Astrocyte of the spinal cord (primary cell): ENCODE measurements around the gene SOD3.
A peak's percentile ranks its signal among the peaks of the same experiment; 100 is the strongest.

Experiments used
- DNase-seq: peaks from one replicate; pipeline ENCODE4 v3.0.0; 2011; ENCODE audit warnings: low read depth, low spot score
- H3K4me3 ChIP-seq: 2 replicates; pipeline ENCODE4 v1.5.1; 2011; ENCODE audit warnings: low read depth, mild to moderate bottlenecking, low read length, moderate library complexity
- in situ Hi-C: cut with HindIII; loops from 2 replicates; pipeline ENCODE4 v1.10.0; 2017; ENCODE audit warnings: low sequenced_read_pairs
- TF ChIP-seq, protein P1 (sequence below): IDR thresholded peaks from 2 replicates; pipeline ENCODE4 v1.5.1; 2012; ENCODE audit warnings: low read depth, mild to moderate bottlenecking, low read length, inconsistent platforms

SOD3 gene

GRCh38 chr4:24808261-24808660 is 12.9 kb downstream of the SOD3 start:
- in situ Hi-C loops = no loop called here
- TF ChIP-seq, protein P1, sequence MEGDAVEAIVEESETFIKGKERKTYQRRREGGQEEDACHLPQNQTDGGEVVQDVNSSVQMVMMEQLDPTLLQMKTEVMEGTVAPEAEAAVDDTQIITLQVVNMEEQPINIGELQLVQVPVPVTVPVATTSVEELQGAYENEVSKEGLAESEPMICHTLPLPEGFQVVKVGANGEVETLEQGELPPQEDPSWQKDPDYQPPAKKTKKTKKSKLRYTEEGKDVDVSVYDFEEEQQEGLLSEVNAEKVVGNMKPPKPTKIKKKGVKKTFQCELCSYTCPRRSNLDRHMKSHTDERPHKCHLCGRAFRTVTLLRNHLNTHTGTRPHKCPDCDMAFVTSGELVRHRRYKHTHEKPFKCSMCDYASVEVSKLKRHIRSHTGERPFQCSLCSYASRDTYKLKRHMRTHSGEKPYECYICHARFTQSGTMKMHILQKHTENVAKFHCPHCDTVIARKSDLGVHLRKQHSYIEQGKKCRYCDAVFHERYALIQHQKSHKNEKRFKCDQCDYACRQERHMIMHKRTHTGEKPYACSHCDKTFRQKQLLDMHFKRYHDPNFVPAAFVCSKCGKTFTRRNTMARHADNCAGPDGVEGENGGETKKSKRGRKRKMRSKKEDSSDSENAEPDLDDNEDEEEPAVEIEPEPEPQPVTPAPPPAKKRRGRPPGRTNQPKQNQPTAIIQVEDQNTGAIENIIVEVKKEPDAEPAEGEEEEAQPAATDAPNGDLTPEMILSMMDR = no peak
- H3K4me3 ChIP-seq = no peak overlapping the region
- no peak for DNase-seq

DNA sequence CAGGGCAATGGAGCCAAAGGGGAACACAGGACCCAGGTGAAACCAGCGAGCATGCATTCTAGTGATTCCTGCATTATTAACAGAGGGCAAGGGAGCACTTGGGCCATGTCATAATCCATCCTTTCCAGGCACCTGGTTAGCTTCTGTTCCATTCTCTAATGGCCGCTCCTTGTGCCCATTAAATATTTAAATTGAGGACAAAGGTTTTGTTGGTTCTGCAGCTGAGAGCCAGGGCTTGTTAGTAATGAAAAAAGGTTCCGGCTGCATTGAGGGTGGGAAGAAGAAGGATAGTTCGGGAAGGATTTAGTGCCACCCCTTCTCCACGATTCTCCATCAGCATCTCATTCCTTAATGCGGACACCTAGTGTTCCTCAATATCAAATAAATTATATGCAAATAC is 13.6 kb downstream of the SOD3 start:
- in situ Hi-C loops = no loop called here
- H3K4me3 ChIP-seq = no peak overlapping the region
- DNase-seq = no peak
- TF ChIP-seq, protein P1 = no peak

- TF ChIP-seq, protein P1 = no peak
- no peak for DNase-seq
- in situ Hi-C loops = no loop called here
- no peak overlapping the region for H3K4me3 ChIP-seq
Measured at GRCh38 chr4:24809376-24809775, 14.0 kb downstream of the SOD3 start.

GRCh38 chr4:24809815-24810405 is 14.5 kb downstream of the SOD3 start:
- DNase-seq = peak; percentile 22
- TF ChIP-seq, protein P1 = no peak
- no peak overlapping the region for H3K4me3 ChIP-seq
- in situ Hi-C loops = no loop called here

- in situ Hi-C loops = no loop called here
- TF ChIP-seq, protein P1 = no peak
- no peak for DNase-seq
- H3K4me3 ChIP-seq = no peak overlapping the region
Measured at GRCh38 chr4:24810871-24811631, 15.7 kb downstream of the SOD3 start.

- TF ChIP-seq, protein P1 = no peak
- no peak overlapping the region for H3K4me3 ChIP-seq
- in situ Hi-C loops = no loop called here
- DNase-seq = no peak
Measured at GRCh38 chr4:24813732-24814131, 18.4 kb downstream of the SOD3 start.
